Caco-2 (cell line): Measurements from ENCODE around the gene WDR45. TPM values are rescaled to one million over a fixed set of nuclear protein-coding genes. Genes with fewer than 3 reads are reported as not detected.

Experiments used
- BruUV-seq: library from RNA; stranded (reverse); fragments of 400-500 nt; replicated peaks from 2 replicates; lab custom pipeline; 2021; lab: Mats Ljungman, UMichigan
- CTCF ChIA-PET: fragments of 300-600 bp; sonication (Branson Sonifier 250); formaldehyde crosslinking; loops from one replicate; lab custom pipeline; 2022; ENCODE audit warnings: antibody characterized with exemption; lab: Charles Lee
- POLR2A ChIA-PET: fragments of 300-600 bp; sonication (Branson Sonifier 250); formaldehyde crosslinking; loops from one replicate; lab custom pipeline; 2022; ENCODE audit warnings: antibody characterized with exemption; lab: Charles Lee
- DNase-seq, 2 experiments: peaks; one replicate each; pipeline versions ENCODE4 v3.0.0 to v3.0.0-alpha.2; 2020 to 2022
- H3K27me3 ChIP-seq: replicated peaks from 2 replicates; pipeline ENCODE4 v1.6.0; 2011; ENCODE audit warnings: low read length; ENCODE audit not compliant: control insufficient read depth, insufficient read depth
- H3K36me3 ChIP-seq: 2 replicates; pipeline ENCODE4 v1.5.1; 2011; ENCODE audit warnings: low read length; ENCODE audit not compliant: control insufficient read depth, insufficient read depth
- H3K4me1 ChIP-seq: fragments of 250-450 bp; sonication (Bioruptor Pico); 2 replicates; pipeline ENCODE4 v1.5.1; 2020; ENCODE audit warnings: mild to moderate bottlenecking
- H3K4me3 ChIP-seq: 2 replicates; pipeline ENCODE4 v1.5.1; 2011; ENCODE audit warnings: low read depth, mild to moderate bottlenecking, control low read depth, low read length
- H3K9me3 ChIP-seq: fragments of 250-450 bp; sonication (Bioruptor Pico); 2 replicates; pipeline ENCODE4 v1.5.1; 2020; ENCODE audit warnings: mild to moderate bottlenecking, moderate library complexity
- H3K27ac Mint-ChIP-seq: one replicate; pipeline ENCODE4 v1.8.0; 2022; ENCODE audit warnings: mixed read lengths; ENCODE audit not compliant: unreplicated experiment
- H3K27me3 Mint-ChIP-seq: one replicate; pipeline ENCODE4 v1.8.0; 2022; ENCODE audit warnings: mixed read lengths; ENCODE audit not compliant: insufficient read depth, unreplicated experiment
- H3K36me3 Mint-ChIP-seq: one replicate; pipeline ENCODE4 v1.8.0; 2022; ENCODE audit warnings: mild to moderate bottlenecking, mixed read lengths; ENCODE audit not compliant: insufficient read depth, unreplicated experiment
- H3K4me1 Mint-ChIP-seq: one replicate; pipeline ENCODE4 v1.8.0; 2022; ENCODE audit warnings: low read depth, mixed read lengths; ENCODE audit not compliant: unreplicated experiment
- H3K4me3 Mint-ChIP-seq: one replicate; pipeline ENCODE4 v1.8.0; 2022; ENCODE audit warnings: mild to moderate bottlenecking, moderate library complexity, mixed read lengths; ENCODE audit not compliant: unreplicated experiment
- H3K9me3 Mint-ChIP-seq: one replicate; pipeline ENCODE4 v1.8.0; 2022; ENCODE audit warnings: mixed read lengths; ENCODE audit not compliant: unreplicated experiment
- intact Hi-C: fragments of 100-400 bp; cut with micrococcal nuclease; formaldehyde crosslinking; loops from one replicate; pipeline ENCODE4 v1.10.0; 2022; ENCODE audit not compliant: unreplicated experiment
- total RNA-seq: library from RNA; stranded (reverse); gene quantifications from 2 replicates; pipeline ENCODE4 v1.2.3, GENCODE V29; 2022
- TF ChIP-seq, protein P1 (sequence below), 2 experiments: fragments of 200-600 bp in 1 of 2; IDR thresholded peaks; 1 replicate in 1 of 2; 2 replicates in 1 of 2; pipeline versions ENCODE4 v1.5.1 to v1.8.0; 2011 to 2022; ENCODE audit warnings: antibody characterized with exemption in 1 of 2, control low read depth in 1 of 2, inconsistent platforms in 1 of 2, low read depth in 1 of 2, low read length in 1 of 2, mild to moderate bottlenecking in 1 of 2, moderate library complexity in 1 of 2; ENCODE audit not compliant: insufficient read depth in 1 of 2, severe bottlenecking in 1 of 2, unreplicated experiment in 1 of 2

Gene WDR45
- total RNA-seq, 1 experiment from 2014 or later, result 28.6 TPM

DNA sequence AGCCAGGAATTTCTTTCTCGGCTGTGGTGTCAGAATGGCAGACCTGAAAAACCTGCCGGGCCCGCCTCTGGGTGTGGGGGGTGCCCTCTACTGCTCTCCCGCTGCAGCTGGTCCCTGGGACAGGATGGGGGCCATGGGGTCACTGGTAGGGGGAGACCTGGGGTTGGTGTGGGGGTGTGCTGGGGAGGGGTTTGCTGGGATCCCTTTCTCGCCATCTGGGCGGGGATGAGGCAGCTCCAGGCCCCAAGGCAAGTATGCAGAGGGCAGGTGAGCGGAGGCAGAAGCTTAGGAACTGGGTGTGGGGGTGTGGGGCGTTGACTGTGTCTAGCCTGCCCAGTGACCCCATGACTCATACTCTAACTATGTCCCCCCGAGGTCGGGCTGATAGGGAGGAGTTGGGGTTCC, 20.0 kb downstream of the WDR45 start:
- CTCF ChIA-PET, result interaction anchor here (1.1 kb wide), 1 partner anchor 16 kb away, joined by 4 read pairs; no protein-coding TSS in a partner anchor
- H3K27me3 Mint-ChIP-seq, result no peaks in the 10 kb centered on the region
- H3K36me3 Mint-ChIP-seq, result peaks cover 17% of the 10 kb centered on the region
- no peaks in the 10 kb centered on the region for H3K27me3 ChIP-seq
- peak overlapping the region; percentile 66 for H3K27ac Mint-ChIP-seq
- POLR2A ChIA-PET, result no interaction called here
- BruUV-seq, result no TSS peak
- no peaks in the 10 kb centered on the region for H3K9me3 Mint-ChIP-seq
- H3K4me1 ChIP-seq, result no peaks in the 10 kb centered on the region
- H3K36me3 ChIP-seq, result no peaks in the 10 kb centered on the region; the same call in 1 of the 2 replicates
- DNase-seq, result peak; percentile 52 to 57
- H3K4me1 Mint-ChIP-seq, result peaks cover 7% of the 10 kb centered on the region
- H3K4me3 ChIP-seq, result peak overlapping the region; percentile 54
- TF ChIP-seq, protein P1, sequence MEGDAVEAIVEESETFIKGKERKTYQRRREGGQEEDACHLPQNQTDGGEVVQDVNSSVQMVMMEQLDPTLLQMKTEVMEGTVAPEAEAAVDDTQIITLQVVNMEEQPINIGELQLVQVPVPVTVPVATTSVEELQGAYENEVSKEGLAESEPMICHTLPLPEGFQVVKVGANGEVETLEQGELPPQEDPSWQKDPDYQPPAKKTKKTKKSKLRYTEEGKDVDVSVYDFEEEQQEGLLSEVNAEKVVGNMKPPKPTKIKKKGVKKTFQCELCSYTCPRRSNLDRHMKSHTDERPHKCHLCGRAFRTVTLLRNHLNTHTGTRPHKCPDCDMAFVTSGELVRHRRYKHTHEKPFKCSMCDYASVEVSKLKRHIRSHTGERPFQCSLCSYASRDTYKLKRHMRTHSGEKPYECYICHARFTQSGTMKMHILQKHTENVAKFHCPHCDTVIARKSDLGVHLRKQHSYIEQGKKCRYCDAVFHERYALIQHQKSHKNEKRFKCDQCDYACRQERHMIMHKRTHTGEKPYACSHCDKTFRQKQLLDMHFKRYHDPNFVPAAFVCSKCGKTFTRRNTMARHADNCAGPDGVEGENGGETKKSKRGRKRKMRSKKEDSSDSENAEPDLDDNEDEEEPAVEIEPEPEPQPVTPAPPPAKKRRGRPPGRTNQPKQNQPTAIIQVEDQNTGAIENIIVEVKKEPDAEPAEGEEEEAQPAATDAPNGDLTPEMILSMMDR (IDR thresholded peaks at IDR 0.05; ENCODE audit: insufficient read depth in 1 of 2, low read depth in 1 of 2, low read length in 1 of 2, severe bottlenecking in 1 of 2, unreplicated experiment in 1 of 2), result no peak
- H3K9me3 ChIP-seq, result no peaks in the 10 kb centered on the region
- intact Hi-C loops, result no loop called here
- peak overlapping the region; percentile 84 for H3K4me3 Mint-ChIP-seq

DNA sequence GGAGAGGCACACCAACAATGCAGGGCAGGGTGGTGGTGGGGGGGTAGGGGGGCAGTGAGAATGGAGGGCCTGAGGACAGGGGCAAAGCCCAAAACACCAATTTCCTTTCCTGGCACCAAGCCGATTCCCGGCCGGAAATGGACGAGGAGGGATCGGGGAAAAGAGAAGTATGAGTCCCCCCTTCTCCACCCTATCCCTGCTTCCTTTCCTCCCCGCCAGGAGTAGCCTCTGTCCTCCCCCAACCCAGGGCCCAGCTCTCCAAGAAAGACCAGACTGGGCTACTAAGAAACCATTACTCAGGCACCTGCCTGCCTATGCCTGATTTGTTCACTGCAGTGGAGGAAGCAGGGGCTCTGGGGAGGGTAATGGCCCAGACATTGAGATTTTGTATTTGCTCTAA, 20.5 kb downstream of the WDR45 start:
- no peaks in the 10 kb centered on the region for H3K9me3 Mint-ChIP-seq
- ChIA-PET POLR2A (no interaction called here), CTCF (interaction anchor here (1.1 kb wide), 1 partner anchor 15 kb away, joined by 4 read pairs; no protein-coding TSS in a partner anchor)
- BruUV-seq, result no TSS peak
- peaks cover 11% of the 10 kb centered on the region for H3K4me1 Mint-ChIP-seq
- TF ChIP-seq, protein P1 (IDR thresholded peaks at IDR 0.05; ENCODE audit: insufficient read depth in 1 of 2, low read depth in 1 of 2, low read length in 1 of 2, severe bottlenecking in 1 of 2, unreplicated experiment in 1 of 2), result no peak
- intact Hi-C loops, result no loop called here
- no peak for DNase-seq
- peak overlapping the region; percentile 66 for H3K27ac Mint-ChIP-seq
- peaks cover 18% of the 10 kb centered on the region for H3K36me3 Mint-ChIP-seq
- peak overlapping the region; percentile 84 for H3K4me3 Mint-ChIP-seq
- no peaks in the 10 kb centered on the region for H3K4me1 ChIP-seq
- no peaks in the 10 kb centered on the region for H3K27me3 ChIP-seq
- H3K27me3 Mint-ChIP-seq, result no peaks in the 10 kb centered on the region
- peak overlapping the region; percentile 54 for H3K4me3 ChIP-seq
- no peaks in the 10 kb centered on the region; the same call in 1 of the 2 replicates for H3K36me3 ChIP-seq
- H3K9me3 ChIP-seq, result no peaks in the 10 kb centered on the region

DNA sequence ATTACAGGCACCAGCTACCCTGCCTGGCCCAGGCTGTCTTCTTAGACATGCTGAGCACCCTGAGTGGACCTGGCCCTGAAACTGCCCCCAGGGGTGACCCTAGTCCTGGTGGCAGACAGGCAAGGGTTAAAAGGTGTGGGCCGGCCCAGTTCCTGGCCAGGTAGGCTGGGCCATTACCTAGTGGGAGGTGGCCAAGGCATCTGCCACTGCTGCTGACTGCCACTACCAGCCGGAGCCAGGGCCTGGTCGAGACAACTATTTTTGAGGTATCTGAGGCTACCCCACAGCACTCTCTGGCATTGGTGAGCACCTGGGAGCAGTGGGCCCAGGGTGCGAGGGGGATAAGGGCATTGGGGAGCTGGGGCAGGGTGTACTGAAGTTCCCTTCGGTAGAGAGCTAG, 20.9 kb downstream of the WDR45 start, which contains the start of gene CCDC120:
Gene CCDC120 (plus strand): TSS at position 206 of the 400 bp plus-strand sequence. CDS start 3,043 bp downstream, outside the sequence.
- ChIA-PET CTCF (no interaction called here), POLR2A (no interaction called here)
- peak within 1 kb of the TSS; percentile 54 for H3K4me3 ChIP-seq
- no peaks in the 10 kb centered on the region for H3K4me1 ChIP-seq
- peaks cover 16% of the 10 kb centered on the region for H3K4me1 Mint-ChIP-seq
- DNase-seq, result peak; percentile 60 to 62
- no peaks in the 10 kb centered on the region for H3K27me3 Mint-ChIP-seq
- TF ChIP-seq, protein P1 (IDR thresholded peaks at IDR 0.05; ENCODE audit: insufficient read depth in 1 of 2, low read depth in 1 of 2, low read length in 1 of 2, severe bottlenecking in 1 of 2, unreplicated experiment in 1 of 2), result no peak
- H3K27me3 ChIP-seq, result no peaks in the 10 kb centered on the region
- H3K36me3 Mint-ChIP-seq, result peaks cover 22% of the 10 kb centered on the region
- BruUV-seq, result no TSS peak
- no peaks in the 10 kb centered on the region; the same call in 1 of the 2 replicates for H3K36me3 ChIP-seq
- peak within 1 kb of the TSS; percentile 84 for H3K4me3 Mint-ChIP-seq
- intact Hi-C loops, result no loop called here
- no peaks in the 10 kb centered on the region for H3K9me3 Mint-ChIP-seq
- H3K9me3 ChIP-seq, result no peaks in the 10 kb centered on the region
- H3K27ac Mint-ChIP-seq, result peak within 1 kb of the TSS; percentile 66
